K562 (cell line): ENCODE data around the gene TNFAIP1. TPM values are rescaled to one million over a fixed set of nuclear protein-coding genes. Genes with fewer than 3 reads are reported as not detected.

Experiments used
- ARHGAP35 ChIP-seq: fragments of 450-650 bp; IDR thresholded peaks from 2 replicates; pipeline ENCODE4 v1.6.1; 2018; ENCODE audit not compliant: partially characterized antibody
- CBFA2T3 ChIP-seq: fragments of 450-650 bp; IDR thresholded peaks from 2 replicates; pipeline ENCODE4 v1.6.1; 2017
- EP400 ChIP-seq: fragments of 450-650 bp; IDR thresholded peaks from 2 replicates; pipeline ENCODE4 v1.6.1; 2017; ENCODE audit warnings: antibody characterized with exemption, mild to moderate bottlenecking, moderate library complexity
- FOXP4 ChIP-seq: sonication (generic); formaldehyde crosslinking; IDR thresholded peaks from 2 replicates; pipeline ENCODE4 v1.8.0; 2022; ENCODE audit warnings: mild to moderate bottlenecking, missing genetic modification reagents, borderline replicate concordance
- GABPB1 ChIP-seq: sonication (generic); formaldehyde crosslinking; IDR thresholded peaks from 2 replicates; pipeline ENCODE4 v1.8.0; 2022; ENCODE audit warnings: mild to moderate bottlenecking, missing genetic modification reagents
- KAT8 ChIP-seq: fragments of 450-650 bp; IDR thresholded peaks from 2 replicates; pipeline ENCODE4 v1.6.1; 2016; ENCODE audit warnings: low read depth, mild to moderate bottlenecking
- RCOR1 ChIP-seq, 2 experiments: IDR thresholded peaks; 2 replicates each; pipeline ENCODE4 v1.6.1; 2012; ENCODE audit warnings: low read depth in 2 of 2, low read length in 2 of 2, borderline replicate concordance in 1 of 2, improper control_type of control experiment in 1 of 2
- RHOXF2B ChIP-seq: fragments of 250-450 bp; sonication (Bioruptor Pico); conservative IDR thresholded peaks from 2 replicates; pipeline ENCODE4 v1.5.1; 2021
- SPI1 ChIP-seq: IDR thresholded peaks from 2 replicates; pipeline ENCODE4 v1.6.1; 2011; ENCODE audit warnings: low read depth, low read length, control low read depth, borderline replicate concordance
- ZFP30 ChIP-seq: fragments of 250-450 bp; sonication (Bioruptor Pico); IDR thresholded peaks from 2 replicates; pipeline ENCODE4 v1.8.0; 2022; ENCODE audit warnings: moderate library complexity, mild to moderate bottlenecking, inconsistent platforms, borderline replicate concordance
- ZNF318 ChIP-seq, 2 experiments: fragments of 450-650 bp; IDR thresholded peaks; 2 replicates each; pipeline ENCODE4 v1.6.1; 2016; ENCODE audit warnings: mild to moderate bottlenecking in 2 of 2, borderline replicate concordance in 1 of 2, low read depth in 1 of 2, moderate library complexity in 1 of 2
- ZNF324 ChIP-seq: fragments of 250-450 bp; sonication (Bioruptor Pico); IDR thresholded peaks from 2 replicates; pipeline ENCODE4 v1.4.0; 2020; ENCODE audit warnings: mild to moderate bottlenecking
- ZNF518B ChIP-seq: fragments of 250-450 bp; sonication (Bioruptor Pico); IDR thresholded peaks from 2 replicates; pipeline ENCODE4 v1.5.0; 2021; ENCODE audit warnings: mild to moderate bottlenecking, moderate library complexity
- polyA plus RNA-seq, 8 experiments: library from polyadenylated mRNA; depleted of rRNA in 4 of 8; stranded (reverse) in 5 of 8; unstranded in 3 of 8; fragments of >200 nt; fragmentation: Nextera tagmentation in 2 of 8; fragmentation: Illumina TruSeq in 1 of 8; extraction: Ambion mirVana in 2 of 8; extraction: Trizol in 1 of 8; gene quantifications; 2 replicates each; pipeline versions ENCODE4 v1.2.1 to v1.2.3, GENCODE V29; 2011 to 2014; ENCODE audit warnings: inconsistent platforms in 1 of 8, missing spikeins in 1 of 8
- total RNA-seq, 7 experiments: library from RNA; depleted of rRNA in 6 of 7; stranded (reverse); fragments of >200 nt in 6 of 7; fragmentation: Illumina TruSeq in 2 of 7; extraction: Trizol in 2 of 7; gene quantifications; 2 replicates each; pipeline versions ENCODE4 v1.2.1 to v1.2.3, GENCODE V29; 2011 to 2021; ENCODE audit warnings: low replicate concordance in 1 of 7

Gene TNFAIP1
- total and polyA plus RNA-seq, 9 of the 15 experiments (the other 6 are each of a cell fraction or from before 2014, with no cell fraction given): 2.1 to 20.1 (median 8.2) TPM

GRCh38 chr17:28357061-28357900 lies 21.7 kb downstream of the TNFAIP1 start, which contains the start of gene POLDIP2 (continued):
- TF ChIP-seq KAT8: no peak
- TF ChIP-seq RCOR1 (IDR thresholded peaks at IDR 0.05; ENCODE audit: borderline replicate concordance in 1 of 2, low read depth in 2 of 2, low read length in 2 of 2): peak in 1 of 2 experiments; percentile 25; a peak in 1 of 4 replicates
- TF ChIP-seq ZNF518B: no peak
- peak; percentile 98 for TF ChIP-seq GABPB1 (CRISPR knock-in tag)
- TF ChIP-seq CBFA2T3: no peak
- no peak for TF ChIP-seq RHOXF2B (CRISPR knock-in tag)
- no peak for TF ChIP-seq ZNF324
- TF ChIP-seq ARHGAP35: no peak
- peak; percentile 74 for TF ChIP-seq SPI1
- TF ChIP-seq EP400: peak; percentile 82
- TF ChIP-seq ZNF318 (IDR thresholded peaks at IDR 0.05; ENCODE audit: borderline replicate concordance in 1 of 2, low read depth in 1 of 2): no peak
- no peak for TF ChIP-seq FOXP4 (CRISPR knock-in tag)
- TF ChIP-seq ZFP30 (CRISPR knock-in tag): no peak
